Natural killer cell (primary cell): ENCODE results near the gene ARL6IP4. TPM values are rescaled to one million over a fixed set of nuclear protein-coding genes. Genes with fewer than 3 reads are reported as not detected.

Source experiments
- ATAC-seq, 3 donors: fragments of 150-1000 bp in 2 of 3; fragments of 200-7000 bp in 1 of 3; cut with Tn5 transposase; 1 replicate in 1 of 3; 2 replicates in 2 of 3; pipeline ENCODE4 v1.10.0; 2021; ENCODE audit warnings: mild to moderate bottlenecking in 2 of 3, moderate library complexity in 2 of 3
- DNase-seq, 2 donors: peaks; one replicate each; pipeline versions ENCODE4 v3.0.0 to v3.0.0-alpha.2; 2013 to 2021; ENCODE audit warnings: mixed read lengths in 1 of 2
- H3K27ac ChIP-seq: one replicate; pipeline ENCODE4 v1.5.1; 2013; ENCODE audit warnings: mild to moderate bottlenecking, low read length
- H3K27me3 ChIP-seq: one replicate; pipeline ENCODE4 v1.6.1; 2013; ENCODE audit warnings: low read length; ENCODE audit not compliant: control insufficient read depth, insufficient read depth
- H3K36me3 ChIP-seq: one replicate; pipeline ENCODE4 v1.6.1; 2013; ENCODE audit warnings: low read length; ENCODE audit not compliant: control insufficient read depth, insufficient read depth
- H3K4me1 ChIP-seq: one replicate; pipeline ENCODE4 v1.6.1; 2013; ENCODE audit warnings: low read length; ENCODE audit not compliant: control insufficient read depth, insufficient read depth
- H3K4me3 ChIP-seq: one replicate; pipeline ENCODE4 v1.5.1; 2013; ENCODE audit warnings: low read length
- H3K9me3 ChIP-seq: one replicate; pipeline ENCODE4 v1.6.1; 2013; ENCODE audit warnings: low read length; ENCODE audit not compliant: control insufficient read depth, insufficient read depth
- H3K27ac Mint-ChIP-seq, 2 donors: one replicate each; pipeline ENCODE4 v1.8.0; 2022; ENCODE audit warnings: mild to moderate bottlenecking in 2 of 2, mixed read lengths in 2 of 2, moderate library complexity in 1 of 2
- H3K27me3 Mint-ChIP-seq, 2 donors: one replicate each; pipeline ENCODE4 v1.8.0; 2022; ENCODE audit warnings: low read depth in 2 of 2, mixed read lengths in 2 of 2
- H3K36me3 Mint-ChIP-seq: one replicate; pipeline ENCODE4 v1.8.0; 2022; ENCODE audit warnings: mixed read lengths
- H3K4me1 Mint-ChIP-seq, 2 donors: one replicate each; pipeline ENCODE4 v1.8.0; 2022; ENCODE audit warnings: mixed read lengths in 2 of 2
- H3K4me3 Mint-ChIP-seq: one replicate; pipeline ENCODE4 v1.8.0; 2022; ENCODE audit warnings: mild to moderate bottlenecking, moderate library complexity, mixed read lengths
- H3K9me3 Mint-ChIP-seq, 2 donors: one replicate each; pipeline ENCODE4 v1.8.0; 2022; ENCODE audit warnings: mixed read lengths in 2 of 2
- WGBS: methylation state at CpG from one replicate; pipeline ENCODE4 v1.1.7; 2013; ENCODE audit warnings: missing lambda C conversion rate; ENCODE audit not compliant: insufficient coverage; 5-methylcytosine and 5-hydroxymethylcytosine counted together
- intact Hi-C: fragments of 100-400 bp; cut with micrococcal nuclease; formaldehyde crosslinking; loops from one replicate; pipeline ENCODE4 v1.14.2; 2022
- total RNA-seq, 4 donors: library from RNA; stranded (reverse); fragments of 120-200 nt in 1 of 4; gene quantifications; one replicate each; pipeline versions ENCODE4 v1.2.3 to v1.2.4, GENCODE V29; 2013 to 2022
- TF ChIP-seq, protein P1 (sequence below): fragments of 200-600 bp; IDR thresholded peaks from one replicate; pipeline ENCODE4 v1.8.0; 2022; ENCODE audit warnings: antibody characterized with exemption

The ARL6IP4 gene
- total RNA-seq, 3 donors from 2014 or later (not counting 1 experiment from before 2014, with no cell fraction given), result 97.2 to 136 (median 116) TPM

- Histone ChIP-seq H3K4me3 (no peak overlapping the region), H3K4me1 (peaks cover 56% of the 10 kb centered on the region), H3K9me3 (no peaks in the 10 kb centered on the region), H3K27me3 (no peaks in the 10 kb centered on the region), H3K36me3 (peaks cover 31% of the 10 kb centered on the region), H3K27ac (no peak overlapping the region)
- peak overlapping the region; percentile 58 to 79 for H3K27ac Mint-ChIP-seq
- TF ChIP-seq, protein P1, sequence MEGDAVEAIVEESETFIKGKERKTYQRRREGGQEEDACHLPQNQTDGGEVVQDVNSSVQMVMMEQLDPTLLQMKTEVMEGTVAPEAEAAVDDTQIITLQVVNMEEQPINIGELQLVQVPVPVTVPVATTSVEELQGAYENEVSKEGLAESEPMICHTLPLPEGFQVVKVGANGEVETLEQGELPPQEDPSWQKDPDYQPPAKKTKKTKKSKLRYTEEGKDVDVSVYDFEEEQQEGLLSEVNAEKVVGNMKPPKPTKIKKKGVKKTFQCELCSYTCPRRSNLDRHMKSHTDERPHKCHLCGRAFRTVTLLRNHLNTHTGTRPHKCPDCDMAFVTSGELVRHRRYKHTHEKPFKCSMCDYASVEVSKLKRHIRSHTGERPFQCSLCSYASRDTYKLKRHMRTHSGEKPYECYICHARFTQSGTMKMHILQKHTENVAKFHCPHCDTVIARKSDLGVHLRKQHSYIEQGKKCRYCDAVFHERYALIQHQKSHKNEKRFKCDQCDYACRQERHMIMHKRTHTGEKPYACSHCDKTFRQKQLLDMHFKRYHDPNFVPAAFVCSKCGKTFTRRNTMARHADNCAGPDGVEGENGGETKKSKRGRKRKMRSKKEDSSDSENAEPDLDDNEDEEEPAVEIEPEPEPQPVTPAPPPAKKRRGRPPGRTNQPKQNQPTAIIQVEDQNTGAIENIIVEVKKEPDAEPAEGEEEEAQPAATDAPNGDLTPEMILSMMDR, result no peak
- peak overlapping the region; percentile 59 for H3K4me3 Mint-ChIP-seq
- intact Hi-C loops, result loop anchor here (5.0 kb wide), 1 partner anchor 168 kb away; the partner anchor contains the start of gene PITPNM2
- DNase-seq, result no peak
- H3K36me3 Mint-ChIP-seq, result no peaks in the 10 kb centered on the region
- no peaks in the 10 kb centered on the region for H3K27me3 Mint-ChIP-seq
- H3K4me1 Mint-ChIP-seq, result peaks cover 28 to 43% of the 10 kb centered on the region in 2 donors
- 46% methylated on average over 9 of the region's 9 CpGs for WGBS
- no peak for ATAC-seq
- H3K9me3 Mint-ChIP-seq, result no peaks in the 10 kb centered on the region
Observed at GRCh38 chr12:122983789-122984515, 3.5 kb downstream of the ARL6IP4 start.

DNA sequence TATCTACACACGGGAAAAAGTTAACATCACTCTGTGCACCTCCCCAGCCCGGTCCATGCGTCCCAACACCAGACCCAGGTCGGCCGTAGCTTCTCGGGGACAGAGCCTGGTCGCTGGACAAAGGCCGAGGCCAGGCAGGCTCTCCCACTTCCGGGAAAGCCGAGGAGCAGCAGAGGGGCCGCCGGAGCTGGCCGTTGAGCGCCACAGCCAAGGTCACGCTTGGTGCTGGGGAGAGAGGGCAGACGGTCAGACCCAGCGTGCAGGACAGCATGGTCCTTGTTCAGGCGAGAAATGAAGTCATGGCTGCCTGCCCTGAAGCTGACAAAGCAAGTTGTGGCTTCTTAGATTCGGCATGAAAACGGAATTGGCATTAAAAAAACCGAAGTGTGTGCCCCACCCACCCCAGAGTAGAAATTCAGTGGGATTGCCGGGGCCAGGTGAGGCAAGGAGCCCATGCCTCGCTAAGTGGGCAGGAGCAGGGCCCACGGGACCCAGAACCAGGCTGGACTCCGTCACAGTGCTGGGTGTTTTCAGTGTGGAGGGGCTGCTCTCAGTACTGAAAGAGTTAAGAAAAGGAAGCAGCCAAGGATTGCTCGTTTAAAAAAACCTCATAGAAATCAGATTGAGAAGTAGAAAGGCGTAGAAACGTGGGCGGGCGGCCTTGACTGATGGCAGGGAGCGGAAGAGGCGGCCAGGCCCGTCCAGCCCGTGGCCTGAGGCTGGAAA lies 4.3 kb downstream of the ARL6IP4 start:
- DNase-seq, result no peak
- peak overlapping the region; percentile 58 to 79 for H3K27ac Mint-ChIP-seq
- 45% methylated on average over 34 of the region's 34 CpGs for WGBS
- no peaks in the 10 kb centered on the region for H3K9me3 ChIP-seq
- H3K36me3 ChIP-seq, result peaks cover 31% of the 10 kb centered on the region
- H3K4me1 ChIP-seq, result peaks cover 47% of the 10 kb centered on the region
- no peaks in the 10 kb centered on the region for H3K27me3 ChIP-seq
- H3K9me3 Mint-ChIP-seq, result no peaks in the 10 kb centered on the region
- intact Hi-C loops, result loop anchor here (5.0 kb wide), 1 partner anchor 168 kb away; the partner anchor contains the start of gene PITPNM2
- no peak overlapping the region for H3K4me3 ChIP-seq
- H3K4me3 Mint-ChIP-seq, result peak overlapping the region; percentile 56
- TF ChIP-seq, protein P1, result no peak
- H3K27ac ChIP-seq, result peak overlapping the region; percentile 36
- peaks cover 28 to 42% of the 10 kb centered on the region in 2 donors for H3K4me1 Mint-ChIP-seq
- no peak for ATAC-seq
- no peaks in the 10 kb centered on the region for H3K27me3 Mint-ChIP-seq
- H3K36me3 Mint-ChIP-seq, result no peaks in the 10 kb centered on the region

DNA sequence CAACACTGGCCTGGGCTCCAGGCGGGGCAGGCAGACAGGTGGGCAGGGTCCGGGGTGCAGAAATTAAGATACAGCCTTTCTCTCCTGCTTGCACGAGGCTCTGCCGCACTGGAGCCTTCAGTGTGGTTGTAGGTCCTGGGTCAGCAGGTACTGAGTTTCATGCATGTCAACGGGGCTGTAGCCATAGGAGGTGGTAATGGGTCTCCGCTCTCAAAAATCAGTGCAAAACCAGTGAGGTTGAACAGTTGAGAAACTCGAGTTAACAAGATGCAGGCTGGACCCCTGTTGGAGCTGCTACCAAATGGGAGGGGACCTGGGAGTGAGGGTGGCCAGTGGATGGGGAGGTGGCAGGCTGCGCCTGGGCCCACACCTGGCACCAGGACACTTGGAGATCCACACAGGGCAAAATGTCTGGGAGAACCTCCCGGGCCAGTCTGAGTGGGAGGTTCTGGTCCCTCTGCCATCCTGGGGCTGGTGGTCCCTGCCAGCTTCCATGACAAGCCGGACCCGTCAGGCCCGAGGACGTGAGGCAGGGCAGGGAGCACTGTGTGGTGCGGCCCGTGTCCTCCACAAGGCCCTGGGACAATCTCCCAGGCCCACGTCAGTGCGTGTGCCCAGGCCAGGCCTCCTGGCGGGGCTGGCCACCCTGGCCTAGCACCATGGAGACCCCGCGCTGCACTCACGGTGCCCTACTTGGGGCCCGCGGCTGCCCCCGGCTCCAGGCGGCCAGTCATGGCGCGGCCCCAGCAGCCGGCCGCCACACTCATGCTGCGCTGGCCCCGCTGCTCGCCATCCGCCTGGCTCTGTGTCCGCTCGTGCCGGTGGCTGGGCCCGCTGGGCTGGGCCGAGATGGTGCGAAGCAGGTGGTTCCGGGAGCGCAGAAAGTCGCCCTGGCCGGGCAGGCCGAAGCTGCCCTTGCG lies 5.1 kb downstream of the ARL6IP4 start:
- Histone ChIP-seq H3K4me1 (peaks cover 43% of the 10 kb centered on the region), H3K27me3 (no peaks in the 10 kb centered on the region), H3K4me3 (no peak overlapping the region), H3K9me3 (no peaks in the 10 kb centered on the region), H3K36me3 (peaks cover 31% of the 10 kb centered on the region), H3K27ac (no peak overlapping the region)
- Mint-ChIP-seq H3K36me3 (no peaks in the 10 kb centered on the region), H3K27ac (peak overlapping the region; percentile 58 to 79), H3K27me3 (no peaks in the 10 kb centered on the region), H3K4me3 (no peak overlapping the region), H3K4me1 (peaks cover 28 to 38% of the 10 kb centered on the region in 2 donors), H3K9me3 (no peaks in the 10 kb centered on the region)
- intact Hi-C loops, result no loop called here
- 92% methylated on average over 45 of the region's 45 CpGs for WGBS
- TF ChIP-seq, protein P1, result no peak
- no peak for ATAC-seq
- DNase-seq, result no peak
